SK-N-SH (cell line): ENCODE results near the gene KHSRP. TPM values are rescaled to one million over a fixed set of nuclear protein-coding genes. Genes with fewer than 3 reads are reported as not detected.

Experiments
- CTCF ChIA-PET: fragments of 300-600, 350-600 bp; formaldehyde crosslinking; extraction: SDS; loops from one replicate; lab custom pipeline; 2021; lab: Yijun Ruan, JAX
- POLR2A ChIA-PET: fragments of 350-600 bp; sonication (Branson Sonifier 250); formaldehyde crosslinking; extraction: SDS; loops from one replicate; lab custom pipeline; 2020; ENCODE audit warnings: antibody characterized with exemption, inconsistent platforms; lab: Yijun Ruan, JAX
- DNase-seq: peaks from one replicate; pipeline ENCODE4 v3.0.0; 2012
- H2AFZ ChIP-seq: fragments of 200-600 bp; sonication (generic); 2 replicates; pipeline ENCODE4 v1.8.1; 2016; ENCODE audit warnings: antibody characterized with exemption, mild to moderate bottlenecking, low read depth
- H3F3A ChIP-seq: fragments of 200-600 bp; sonication (generic); replicated peaks from 2 replicates; pipeline ENCODE3; 2016; ENCODE audit warnings: antibody characterized with exemption, mild to moderate bottlenecking; ENCODE audit not compliant: insufficient read depth
- H3K27ac ChIP-seq, 2 experiments: fragments of 200-500 bp in 1 of 2; fragments of 200-600 bp in 1 of 2; sonication (Bioruptor generic) in 1 of 2; sonication (generic), shearing (Covaris generic) in 1 of 2; 2 replicates each; pipeline versions ENCODE4 v1.5.1 to v1.6.1; 2014 to 2016; ENCODE audit warnings: low read depth in 2 of 2, inconsistent platforms in 1 of 2, low read length in 1 of 2, mild to moderate bottlenecking in 1 of 2, mixed read lengths in 1 of 2
- H3K27me3 ChIP-seq: fragments of 200-600 bp; sonication (generic), shearing (Covaris generic); 2 replicates; pipeline ENCODE4 v1.6.1; 2016; ENCODE audit warnings: mixed run types; ENCODE audit not compliant: insufficient read depth
- H3K36me3 ChIP-seq, 2 experiments: fragments of 200-500 bp in 1 of 2; fragments of 200-600 bp in 1 of 2; sonication (Bioruptor generic) in 1 of 2; sonication (generic) in 1 of 2; replicated peaks in 1 of 2; 2 replicates each; pipeline versions ENCODE3 to v1.5.1; 2014 to 2016; ENCODE audit warnings: low read length in 1 of 2, mild to moderate bottlenecking in 1 of 2; ENCODE audit not compliant: insufficient read depth in 2 of 2, control insufficient read depth in 1 of 2
- H3K4me1 ChIP-seq, 2 experiments: fragments of 200-500 bp in 1 of 2; fragments of 200-600 bp in 1 of 2; sonication (Bioruptor generic) in 1 of 2; sonication (generic), shearing (Covaris generic) in 1 of 2; 2 replicates each; pipeline versions ENCODE4 v1.5.1 to v1.6.1; 2014 to 2016; ENCODE audit warnings: low read depth in 1 of 2, low read length in 1 of 2, mixed run types in 1 of 2; ENCODE audit not compliant: insufficient read depth in 2 of 2, control insufficient read depth in 1 of 2
- H3K4me2 ChIP-seq: fragments of 200-600 bp; sonication (generic), shearing (Covaris generic); 2 replicates; pipeline ENCODE4 v1.6.1; 2017; ENCODE audit warnings: mixed run types
- H3K4me3 ChIP-seq, 2 experiments: fragments of 200-500 bp in 1 of 2; fragments of 200-600 bp in 1 of 2; sonication (Bioruptor generic) in 1 of 2; sonication (generic), shearing (Covaris generic) in 1 of 2; 2 replicates each; pipeline versions ENCODE4 v1.5.1 to v1.8.1; 2014 to 2016; ENCODE audit warnings: low read depth in 2 of 2, inconsistent platforms in 1 of 2, low read length in 1 of 2, mild to moderate bottlenecking in 1 of 2, mixed read lengths in 1 of 2, moderate library complexity in 1 of 2
- H3K79me2 ChIP-seq: fragments of 200-600 bp; sonication (generic); 2 replicates; pipeline ENCODE4 v1.8.1; 2017; ENCODE audit warnings: mild to moderate bottlenecking; ENCODE audit not compliant: insufficient read depth
- H3K9ac ChIP-seq: fragments of 200-600 bp; sonication (generic); 2 replicates; pipeline ENCODE4 v1.6.1; 2017; ENCODE audit warnings: mixed run types
- H3K9me2 ChIP-seq: fragments of 200-600 bp; sonication (generic); 2 replicates; pipeline ENCODE4 v1.6.1; 2017; ENCODE audit warnings: mixed run types
- H3K9me3 ChIP-seq: fragments of 200-600 bp; sonication (generic); 2 replicates; pipeline ENCODE4 v1.6.1; 2017; ENCODE audit warnings: mixed run types, mild to moderate bottlenecking, moderate library complexity
- H4K20me1 ChIP-seq: fragments of 200-600 bp; sonication (generic); 2 replicates; pipeline ENCODE4 v1.6.1; 2017; ENCODE audit warnings: mild to moderate bottlenecking, mixed run types; ENCODE audit not compliant: insufficient read depth
- CHD2 ChIP-seq: fragments of 150-350 bp; IDR thresholded peaks from 2 replicates; pipeline ENCODE4 v1.6.1; 2018; ENCODE audit warnings: low read length; ENCODE audit not compliant: partially characterized antibody
- EZH2phosphoT487 ChIP-seq: fragments of 200-600 bp; sonication (generic); IDR thresholded peaks from 2 replicates; pipeline ENCODE4 v1.6.1; 2017; ENCODE audit warnings: low read depth, mixed run types, mild to moderate bottlenecking, antibody characterized with exemption, moderate library complexity, borderline replicate concordance
- FOSL2 ChIP-seq: IDR thresholded peaks from 2 replicates; pipeline ENCODE4 v1.4.0; 2012; ENCODE audit warnings: low read depth, mild to moderate bottlenecking, moderate library complexity, borderline replicate concordance
- FOXJ3 ChIP-seq: sonication (generic); formaldehyde crosslinking; IDR thresholded peaks from 2 replicates; pipeline ENCODE4 v1.5.1; 2020; ENCODE audit warnings: mild to moderate bottlenecking, missing genetic modification reagents
- FOXM1 ChIP-seq: IDR thresholded peaks from 2 replicates; pipeline ENCODE4 v1.4.0; 2012; ENCODE audit warnings: low read depth, mild to moderate bottlenecking
- GABPA ChIP-seq: IDR thresholded peaks from 2 replicates; pipeline ENCODE4 v1.4.0; 2012; ENCODE audit warnings: low read depth, mild to moderate bottlenecking
- GATA2 ChIP-seq: sonication (generic); formaldehyde crosslinking; IDR thresholded peaks from 2 replicates; pipeline ENCODE4 v1.5.0; 2020; ENCODE audit warnings: mild to moderate bottlenecking, missing genetic modification reagents
- JUND ChIP-seq: IDR thresholded peaks from 2 replicates; pipeline ENCODE4 v1.4.0; 2012
- MXI1 ChIP-seq: IDR thresholded peaks from 2 replicates; pipeline ENCODE4 v1.6.1; 2012; ENCODE audit warnings: mild to moderate bottlenecking, low read depth, low read length, improper control_type of control experiment
- NFIC ChIP-seq: IDR thresholded peaks from 2 replicates; pipeline ENCODE4 v1.4.0; 2012; ENCODE audit warnings: borderline replicate concordance
- NRF1 ChIP-seq: IDR thresholded peaks from 2 replicates; pipeline ENCODE4 v1.6.1; 2012; ENCODE audit warnings: low read depth, mild to moderate bottlenecking, low read length
- POLR2AphosphoS5 ChIP-seq: IDR thresholded peaks from 2 replicates; pipeline ENCODE4 v1.6.1; 2012; ENCODE audit warnings: low read depth, low read length
- RAD21 ChIP-seq: IDR thresholded peaks from 2 replicates; pipeline ENCODE4 v1.6.1; 2012; ENCODE audit warnings: mild to moderate bottlenecking, low read length
- RCOR1 ChIP-seq: fragments of 150-350 bp; IDR thresholded peaks from 2 replicates; pipeline ENCODE4 v1.6.1; 2017; ENCODE audit warnings: antibody characterized with exemption, low read length
- RFX5 ChIP-seq: IDR thresholded peaks from 2 replicates; pipeline ENCODE4 v1.6.1; 2012; ENCODE audit warnings: mild to moderate bottlenecking, improper control_type of control experiment, low read length
- SIN3A ChIP-seq: IDR thresholded peaks from 2 replicates; pipeline ENCODE4 v1.6.1; 2012; ENCODE audit warnings: low read depth, mild to moderate bottlenecking, low read length, moderate library complexity, borderline replicate concordance
- TAF1 ChIP-seq: IDR thresholded peaks from 2 replicates; pipeline ENCODE4 v1.6.1; 2012; ENCODE audit warnings: low read depth, mild to moderate bottlenecking, low read length, moderate library complexity, borderline replicate concordance
- TCF12 ChIP-seq: IDR thresholded peaks from 2 replicates; pipeline ENCODE4 v1.4.0; 2012
- TEAD4 ChIP-seq: IDR thresholded peaks from 2 replicates; pipeline ENCODE4 v1.4.0; 2012; ENCODE audit warnings: mild to moderate bottlenecking, borderline replicate concordance; ENCODE audit not compliant: insufficient read depth
- YY1 ChIP-seq: IDR thresholded peaks from 2 replicates; pipeline ENCODE4 v1.4.0; 2012; ENCODE audit warnings: low read depth, mild to moderate bottlenecking
- WGBS: methylation state at CpG from one replicate; pipeline ENCODE4 v1.1.6; 2017; ENCODE audit warnings: low lambda C conversion rate; 5-methylcytosine and 5-hydroxymethylcytosine counted together
- polyA plus RNA-seq, 3 experiments: library from polyadenylated mRNA; depleted of rRNA; stranded (reverse); fragments of >200 nt; gene quantifications; 2 replicates each; pipeline ENCODE4 v1.2.3, GENCODE V29; 2012
- TF ChIP-seq, protein P1 (sequence below): IDR thresholded peaks from 2 replicates; pipeline ENCODE4 v1.6.1; 2012; ENCODE audit warnings: mild to moderate bottlenecking, low read depth, low read length, moderate library complexity
- TF ChIP-seq, protein P2 (sequence below): fragments of 150-350 bp; IDR thresholded peaks from 2 replicates; pipeline ENCODE4 v1.6.1; 2017; ENCODE audit warnings: antibody characterized with exemption, low read length, low read depth, borderline replicate concordance
- TF ChIP-seq, protein P3 (sequence below): fragments of 150-350 bp; IDR thresholded peaks from 2 replicates; pipeline ENCODE4 v1.6.1; 2016; ENCODE audit warnings: mild to moderate bottlenecking, low read depth, low read length

The KHSRP gene
- polyA plus RNA-seq, 1 of the 3 experiments (the other 2 are of a cell fraction), result 96.8 TPM

DNA sequence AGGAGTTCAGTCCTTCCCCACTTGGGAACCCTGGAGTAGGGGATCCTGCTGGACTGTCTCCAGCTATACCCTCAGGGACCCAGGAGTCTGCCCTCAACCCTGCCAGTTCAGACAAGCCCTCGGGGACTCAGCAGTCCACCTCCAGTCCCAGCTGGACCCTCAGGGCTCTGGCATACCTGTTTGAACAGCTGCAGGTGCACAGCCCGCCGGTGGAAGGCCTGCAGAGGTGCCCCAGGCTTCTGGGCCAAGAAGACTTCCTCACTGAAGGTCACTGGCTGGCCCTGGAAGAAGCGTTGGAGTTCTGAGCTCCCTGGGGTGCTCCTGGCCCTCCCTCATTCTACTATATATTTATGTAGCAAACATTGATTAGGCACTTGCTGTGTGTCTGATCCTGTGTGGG lies 48.1 kb upstream of the KHSRP start:
- H3K9me2 ChIP-seq, result no peaks in the 10 kb centered on the region
- H3K9ac ChIP-seq, result no peak overlapping the region
- H3F3A ChIP-seq, result no peaks in the 10 kb centered on the region
- ChIA-PET CTCF (no interaction called here), POLR2A (no interaction called here)
- no peaks in the 10 kb centered on the region for H4K20me1 ChIP-seq
- H3K79me2 ChIP-seq, result no peaks in the 10 kb centered on the region
- H3K27me3 ChIP-seq, result peaks cover 37% of the 10 kb centered on the region
- no peak for TF ChIP-seq NFIC
- no peak for TF ChIP-seq TAF1
- no peak for TF ChIP-seq TCF12
- TF ChIP-seq, protein P1, sequence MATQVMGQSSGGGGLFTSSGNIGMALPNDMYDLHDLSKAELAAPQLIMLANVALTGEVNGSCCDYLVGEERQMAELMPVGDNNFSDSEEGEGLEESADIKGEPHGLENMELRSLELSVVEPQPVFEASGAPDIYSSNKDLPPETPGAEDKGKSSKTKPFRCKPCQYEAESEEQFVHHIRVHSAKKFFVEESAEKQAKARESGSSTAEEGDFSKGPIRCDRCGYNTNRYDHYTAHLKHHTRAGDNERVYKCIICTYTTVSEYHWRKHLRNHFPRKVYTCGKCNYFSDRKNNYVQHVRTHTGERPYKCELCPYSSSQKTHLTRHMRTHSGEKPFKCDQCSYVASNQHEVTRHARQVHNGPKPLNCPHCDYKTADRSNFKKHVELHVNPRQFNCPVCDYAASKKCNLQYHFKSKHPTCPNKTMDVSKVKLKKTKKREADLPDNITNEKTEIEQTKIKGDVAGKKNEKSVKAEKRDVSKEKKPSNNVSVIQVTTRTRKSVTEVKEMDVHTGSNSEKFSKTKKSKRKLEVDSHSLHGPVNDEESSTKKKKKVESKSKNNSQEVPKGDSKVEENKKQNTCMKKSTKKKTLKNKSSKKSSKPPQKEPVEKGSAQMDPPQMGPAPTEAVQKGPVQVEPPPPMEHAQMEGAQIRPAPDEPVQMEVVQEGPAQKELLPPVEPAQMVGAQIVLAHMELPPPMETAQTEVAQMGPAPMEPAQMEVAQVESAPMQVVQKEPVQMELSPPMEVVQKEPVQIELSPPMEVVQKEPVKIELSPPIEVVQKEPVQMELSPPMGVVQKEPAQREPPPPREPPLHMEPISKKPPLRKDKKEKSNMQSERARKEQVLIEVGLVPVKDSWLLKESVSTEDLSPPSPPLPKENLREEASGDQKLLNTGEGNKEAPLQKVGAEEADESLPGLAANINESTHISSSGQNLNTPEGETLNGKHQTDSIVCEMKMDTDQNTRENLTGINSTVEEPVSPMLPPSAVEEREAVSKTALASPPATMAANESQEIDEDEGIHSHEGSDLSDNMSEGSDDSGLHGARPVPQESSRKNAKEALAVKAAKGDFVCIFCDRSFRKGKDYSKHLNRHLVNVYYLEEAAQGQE, result no peak
- TF ChIP-seq YY1, result no peak
- TF ChIP-seq, protein P2, sequence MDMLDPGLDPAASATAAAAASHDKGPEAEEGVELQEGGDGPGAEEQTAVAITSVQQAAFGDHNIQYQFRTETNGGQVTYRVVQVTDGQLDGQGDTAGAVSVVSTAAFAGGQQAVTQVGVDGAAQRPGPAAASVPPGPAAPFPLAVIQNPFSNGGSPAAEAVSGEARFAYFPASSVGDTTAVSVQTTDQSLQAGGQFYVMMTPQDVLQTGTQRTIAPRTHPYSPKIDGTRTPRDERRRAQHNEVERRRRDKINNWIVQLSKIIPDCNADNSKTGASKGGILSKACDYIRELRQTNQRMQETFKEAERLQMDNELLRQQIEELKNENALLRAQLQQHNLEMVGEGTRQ, result no peak
- no peak for TF ChIP-seq RCOR1
- TF ChIP-seq, protein P3, sequence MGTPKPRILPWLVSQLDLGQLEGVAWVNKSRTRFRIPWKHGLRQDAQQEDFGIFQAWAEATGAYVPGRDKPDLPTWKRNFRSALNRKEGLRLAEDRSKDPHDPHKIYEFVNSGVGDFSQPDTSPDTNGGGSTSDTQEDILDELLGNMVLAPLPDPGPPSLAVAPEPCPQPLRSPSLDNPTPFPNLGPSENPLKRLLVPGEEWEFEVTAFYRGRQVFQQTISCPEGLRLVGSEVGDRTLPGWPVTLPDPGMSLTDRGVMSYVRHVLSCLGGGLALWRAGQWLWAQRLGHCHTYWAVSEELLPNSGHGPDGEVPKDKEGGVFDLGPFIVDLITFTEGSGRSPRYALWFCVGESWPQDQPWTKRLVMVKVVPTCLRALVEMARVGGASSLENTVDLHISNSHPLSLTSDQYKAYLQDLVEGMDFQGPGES, result no peak
- no peaks in the 10 kb centered on the region for H3K36me3 ChIP-seq
- no peak overlapping the region for H2AFZ ChIP-seq
- H3K4me3 ChIP-seq, result no peak overlapping the region
- no peak overlapping the region for H3K4me2 ChIP-seq
- H3K4me1 ChIP-seq, result peaks cover 0 to 14% of the 10 kb centered on the region in 2 experiments; a peak in 1 of 4 replicates
- no peak overlapping the region for H3K27ac ChIP-seq
- 67% methylated on average over 1 of the region's 4 CpGs for WGBS
- DNase-seq, result no peak
- no peaks in the 10 kb centered on the region for H3K9me3 ChIP-seq

DNA sequence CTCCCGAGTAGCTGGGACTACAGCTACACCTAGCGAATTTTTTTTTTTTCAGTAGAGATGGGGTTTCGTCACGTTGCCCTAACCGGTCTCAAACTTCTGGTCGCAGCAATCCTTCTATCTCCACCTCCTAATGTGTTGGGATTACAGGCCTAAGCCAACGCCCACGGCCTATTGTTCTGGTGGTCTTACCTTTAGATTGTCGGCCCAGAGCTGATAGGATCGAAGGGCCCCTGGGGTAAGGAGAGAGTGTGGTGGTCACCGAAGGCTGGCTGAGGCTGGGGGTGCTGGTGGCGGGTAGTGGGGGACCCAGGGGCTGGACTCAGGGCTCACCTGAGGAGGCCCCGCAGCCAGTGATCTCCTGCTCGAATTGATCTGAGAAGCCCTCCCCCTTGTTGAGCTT lies 46.5 kb upstream of the KHSRP start:
- Histone ChIP-seq H3K79me2 (no peaks in the 10 kb centered on the region), H3K4me2 (no peak overlapping the region), H3K9me2 (no peaks in the 10 kb centered on the region), H3K9ac (no peak overlapping the region), H3K27me3 (peaks cover 50% of the 10 kb centered on the region), H4K20me1 (no peaks in the 10 kb centered on the region), H3K27ac (no peak overlapping the region), H3K9me3 (no peaks in the 10 kb centered on the region), H3F3A (no peaks in the 10 kb centered on the region), H3K4me3 (no peak overlapping the region), H3K36me3 (no peaks in the 10 kb centered on the region), H2AFZ (no peak overlapping the region), H3K4me1 (peaks cover 0 to 9% of the 10 kb centered on the region in 2 experiments; a peak in 1 of 4 replicates)
- ChIA-PET CTCF (no interaction called here), POLR2A (no interaction called here)
- WGBS, result 63% methylated on average over 13 of the region's 14 CpGs
- DNase-seq, result no peak
- no peak for TF ChIP-seq FOXM1
- TF ChIP-seq, protein P3, result no peak
- TF ChIP-seq RAD21, result no peak
- TF ChIP-seq TEAD4, result no peak
- no peak for TF ChIP-seq MXI1
- TF ChIP-seq CHD2, result no peak
- TF ChIP-seq JUND, result no peak
- no peak for TF ChIP-seq TCF12
- TF ChIP-seq FOSL2, result no peak
- no peak for TF ChIP-seq NRF1
- TF ChIP-seq EZH2phosphoT487, result no peak
- no peak for TF ChIP-seq RFX5
- no peak for TF ChIP-seq GABPA
- no peak for TF ChIP-seq GATA2 (CRISPR knock-in tag)
- no peak for TF ChIP-seq FOXJ3 (CRISPR knock-in tag)
- no peak for TF ChIP-seq POLR2AphosphoS5
- TF ChIP-seq SIN3A, result no peak
